Hematopoietic multipotent progenitor cell (in vitro differentiated cells): ENCODE results near the gene MYOC. TPM values are rescaled to one million over a fixed set of nuclear protein-coding genes. Genes with fewer than 3 reads are reported as not detected.
"Not testable (repeated sequence)": the region's sequence is repeated elsewhere in the genome, so short reads cannot be mapped to it uniquely, and the experiment has no call there.

ENCODE experiments used
- DNase-seq, 3 donors: peaks; one replicate each; pipeline ENCODE4 v3.0.0-alpha.2; 2011 to 2015; ENCODE audit warnings: low read depth in 2 of 3, low spot score in 2 of 3
- total RNA-seq: library from RNA; depleted of rRNA; stranded (reverse); fragments of >200 nt; gene quantifications from one replicate; pipeline ENCODE4 v1.2.3, GENCODE V29; 2012

Gene MYOC
- 0.27 TPM for total RNA-seq

DNA sequence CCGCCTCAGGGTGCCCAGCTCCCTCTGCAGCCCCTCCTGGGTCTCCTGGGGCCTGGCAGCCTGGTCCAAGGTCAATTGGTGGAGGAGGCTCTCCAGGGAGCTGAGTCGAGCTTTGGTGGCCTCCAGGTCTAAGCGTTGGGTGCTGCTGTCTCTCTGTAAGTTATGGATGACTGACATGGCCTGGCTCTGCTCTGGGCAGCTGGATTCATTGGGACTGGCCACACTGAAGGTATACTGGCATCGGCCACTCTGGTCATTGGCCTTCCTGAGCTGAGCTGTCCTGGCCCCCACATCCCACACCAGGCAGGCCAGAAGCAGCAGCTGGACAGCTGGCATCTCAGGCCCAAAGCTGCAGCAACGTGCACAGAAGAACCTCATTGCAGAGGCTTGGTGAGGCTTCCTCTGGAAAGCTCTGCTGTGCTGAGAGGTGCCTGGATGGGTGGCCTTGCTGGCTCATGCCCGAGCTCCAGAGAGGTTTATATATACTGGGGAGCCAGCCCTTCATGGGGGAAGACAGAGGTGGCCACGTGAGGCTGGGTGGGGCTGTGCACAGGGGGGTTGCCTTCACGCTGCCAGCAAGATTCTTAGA lies at the start of gene MYOC:
MYOC (minus strand) TSS at position 455 of the 589 bp plus-strand sequence; CDS start at position 378, 77 bp downstream.
- no peak for DNase-seq

GRCh38 chr1:171699531-171699930 lies 47.0 kb upstream of the MYOC start:
- DNase-seq: no peak

- DNase-seq: not testable (repeated sequence)
These were observed 43.3 kb upstream of the MYOC start for GRCh38 chr1:171695772-171696171.

DNA sequence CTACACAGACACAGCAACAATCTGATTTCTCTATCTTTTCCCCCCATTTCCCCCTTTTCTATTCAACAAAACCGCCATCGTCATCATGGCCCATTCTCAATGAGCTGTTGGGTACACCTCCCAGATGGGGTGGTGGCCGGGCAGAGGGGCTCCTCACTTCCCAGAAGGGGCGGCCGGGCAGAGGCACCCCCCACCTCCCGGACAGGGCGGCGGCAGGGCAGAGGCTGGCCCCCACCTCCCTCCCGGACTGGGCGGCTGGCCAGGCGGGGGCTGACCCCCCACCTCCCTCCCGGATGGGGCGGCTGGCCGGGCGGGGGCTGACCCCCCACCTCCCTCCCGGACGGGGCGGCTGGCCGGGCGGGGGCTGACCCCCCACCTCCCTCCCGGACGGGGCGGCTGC lies 41.1 kb upstream of the MYOC start:
- DNase-seq: not testable (repeated sequence)

GRCh38 chr1:171683870-171684269 lies 31.4 kb upstream of the MYOC start:
- DNase-seq: peak in 1 of 3 donors; percentile 62

GRCh38 chr1:171680339-171680738 lies 27.9 kb upstream of the MYOC start:
- no peak for DNase-seq

DNA sequence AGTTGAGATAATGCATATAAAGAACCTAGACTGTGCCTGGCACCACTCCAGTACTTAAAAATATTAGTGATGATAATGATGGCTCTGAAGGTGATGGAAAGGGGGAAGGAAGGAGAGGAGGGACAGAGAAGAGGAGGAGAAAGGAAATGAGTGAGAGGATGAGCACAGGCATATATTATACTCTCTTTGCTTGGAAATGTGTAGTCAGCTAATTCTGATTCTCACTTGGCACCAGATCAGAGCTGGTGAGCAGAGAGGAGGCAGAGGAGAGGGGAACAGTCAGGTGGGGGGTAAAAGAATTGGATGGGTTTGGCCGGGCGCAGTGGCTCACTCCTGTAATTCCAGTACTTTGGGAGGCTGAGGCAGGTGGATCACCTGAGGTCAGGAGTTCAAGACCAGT lies 24.3 kb upstream of the MYOC start:
- DNase-seq: no peak

GRCh38 chr1:171674431-171675405 lies 22.2 kb upstream of the MYOC start:
- DNase-seq: no peak

- no peak for DNase-seq
These were observed 18.3 kb upstream of the MYOC start for GRCh38 chr1:171670739-171671138.

DNA sequence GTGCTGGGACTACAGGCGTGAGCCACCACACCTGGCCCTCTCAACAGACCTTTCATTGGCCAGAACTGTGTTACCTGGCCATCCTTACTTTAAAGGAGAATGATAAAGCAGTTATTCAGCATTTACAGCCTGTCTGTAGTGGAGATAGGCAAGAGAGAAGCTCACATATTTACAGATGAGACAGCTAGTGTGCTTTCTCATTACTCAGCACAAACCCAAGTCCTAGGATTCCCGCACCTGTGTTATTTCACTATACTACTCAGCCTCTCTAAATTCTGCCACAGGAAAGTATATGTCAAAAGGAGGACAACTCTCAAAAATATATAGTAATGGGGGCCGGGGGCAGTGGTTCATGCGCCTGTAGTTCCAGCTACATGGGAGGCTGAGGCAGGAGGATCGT lies 15.9 kb upstream of the MYOC start:
- DNase-seq: no peak

GRCh38 chr1:171666114-171666769 lies 13.8 kb upstream of the MYOC start:
- no peak for DNase-seq

DNA sequence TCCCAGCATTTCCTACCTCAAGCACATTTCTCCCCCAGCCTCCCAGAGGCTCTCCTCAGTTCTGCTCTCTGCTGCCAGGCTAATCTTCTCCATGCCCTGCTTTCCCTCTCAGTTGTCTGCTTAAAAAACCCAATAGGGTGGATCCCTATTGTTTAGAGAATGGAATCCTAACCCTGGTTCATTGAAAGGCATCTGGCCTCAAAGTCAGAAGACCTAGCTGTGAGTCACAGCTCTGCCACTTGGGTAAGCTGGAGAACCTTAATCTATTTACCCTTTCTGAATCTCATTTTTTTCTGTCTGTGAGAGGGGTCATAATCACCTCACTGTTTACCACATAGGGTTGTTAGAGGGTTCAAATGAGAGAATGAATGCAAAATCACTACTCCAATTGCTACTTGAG lies 12.5 kb upstream of the MYOC start:
- no peak for DNase-seq

- peak in 1 of 3 donors; percentile 38 for DNase-seq
These were observed 11.5 kb upstream of the MYOC start for GRCh38 chr1:171663854-171664575.

- no peak for DNase-seq
These were observed 10.8 kb upstream of the MYOC start for GRCh38 chr1:171663036-171663853.

GRCh38 chr1:171661076-171661650 lies 8.7 kb upstream of the MYOC start:
- DNase-seq: no peak

DNA sequence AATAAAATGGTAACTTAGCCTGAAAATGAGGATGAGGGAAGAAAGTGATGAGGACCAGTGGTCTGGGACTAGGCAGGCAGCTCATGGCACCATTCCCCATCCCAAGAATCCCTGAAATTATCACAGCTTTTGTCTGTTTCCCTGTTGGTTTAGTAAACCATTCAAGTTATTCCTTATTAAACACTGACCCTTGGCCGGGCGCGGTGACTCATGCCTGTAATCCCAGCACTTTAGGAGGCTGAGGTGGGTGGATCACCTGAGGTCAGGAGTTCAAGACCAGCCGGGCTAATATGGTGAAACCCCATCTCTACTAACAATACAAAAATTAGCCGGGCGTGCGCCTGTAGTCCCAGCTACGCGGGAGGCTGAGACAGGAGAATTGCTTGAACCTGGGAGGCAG lies 3.7 kb upstream of the MYOC start:
- not testable (repeated sequence) for DNase-seq

GRCh38 chr1:171655746-171656116 lies 3.2 kb upstream of the MYOC start:
- no peak for DNase-seq

GRCh38 chr1:171654942-171655745 lies 2.7 kb upstream of the MYOC start:
- DNase-seq: peak in 2 of 3 donors; percentile 47 to 81
